ENCODE results near the gene SCRT2. TPM values are rescaled to one million over a fixed set of nuclear protein-coding genes. Genes with fewer than 3 reads are reported as not detected.
"Not testable (repeated sequence)": the region's sequence is repeated elsewhere in the genome, so short reads cannot be mapped to it uniquely, and the experiment has no call there.

The SCRT2 gene
- total and polyA plus RNA-seq, 2 of the 4 experiments (the other 2 are of a cell fraction), result not detected

DNA sequence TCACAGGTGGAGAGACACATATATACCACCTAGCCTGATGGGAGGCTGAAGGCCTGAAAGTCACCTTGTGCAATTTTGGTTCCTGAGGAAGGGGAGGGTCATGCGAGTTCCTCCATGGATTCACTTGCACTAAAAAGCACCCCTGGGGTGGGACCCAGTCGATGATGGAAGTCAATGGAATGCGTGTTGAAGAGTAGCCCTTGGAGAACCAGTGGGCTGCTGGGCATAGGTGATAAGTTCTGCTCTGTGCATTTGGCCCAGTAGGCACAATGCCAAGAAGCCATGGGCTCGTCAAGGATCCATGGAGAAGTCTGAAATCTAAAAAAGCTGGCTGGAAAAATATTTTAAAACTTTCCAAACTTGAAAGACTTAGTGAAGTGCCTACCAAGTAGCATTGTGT is 18.9 kb upstream of the SCRT2 start:
- no peak overlapping the region for H4K8ac ChIP-seq (ENCODE audit: low read depth in 2 of 2, low read length in 2 of 2)
- no peak overlapping the region for H3K4me2 ChIP-seq (ENCODE audit: low read depth, low read length)
- no peaks in the 10 kb centered on the region for H3K36me3 ChIP-seq (ENCODE audit: control insufficient read depth, insufficient read depth, low read length)
- H3K14ac ChIP-seq (replicated peaks; ENCODE audit: low read depth, low read length), result no peak overlapping the region
- no peak overlapping the region for H2AK5ac ChIP-seq (ENCODE audit: low read depth, low read length)
- H3K27me3 ChIP-seq (ENCODE audit: control insufficient read depth, insufficient read depth, low read length), result peaks cover 8% of the 10 kb centered on the region
- ChIA-PET POLR2A (ENCODE audit: unreplicated experiment) (no interaction called here), CTCF (no interaction called here)
- TF ChIP-seq RFX5 (IDR thresholded peaks at IDR 0.05; ENCODE audit: low read depth, low read length) (no peak), RAD21 (IDR thresholded peaks at IDR 0.05; ENCODE audit: low read length) (no peak), MAFK (IDR thresholded peaks at IDR 0.05; ENCODE audit: low read depth, low read length) (no peak), SMC3 (IDR thresholded peaks at IDR 0.05; ENCODE audit: low read depth, low read length) (no peak), MXI1 (IDR thresholded peaks at IDR 0.05; ENCODE audit: borderline replicate concordance, low read depth, low read length) (no peak), BHLHE40 (IDR thresholded peaks at IDR 0.05; ENCODE audit: low read depth, low read length) (no peak)
- TF ChIP-seq, protein P1, sequence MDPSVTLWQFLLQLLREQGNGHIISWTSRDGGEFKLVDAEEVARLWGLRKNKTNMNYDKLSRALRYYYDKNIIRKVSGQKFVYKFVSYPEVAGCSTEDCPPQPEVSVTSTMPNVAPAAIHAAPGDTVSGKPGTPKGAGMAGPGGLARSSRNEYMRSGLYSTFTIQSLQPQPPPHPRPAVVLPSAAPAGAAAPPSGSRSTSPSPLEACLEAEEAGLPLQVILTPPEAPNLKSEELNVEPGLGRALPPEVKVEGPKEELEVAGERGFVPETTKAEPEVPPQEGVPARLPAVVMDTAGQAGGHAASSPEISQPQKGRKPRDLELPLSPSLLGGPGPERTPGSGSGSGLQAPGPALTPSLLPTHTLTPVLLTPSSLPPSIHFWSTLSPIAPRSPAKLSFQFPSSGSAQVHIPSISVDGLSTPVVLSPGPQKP (IDR thresholded peaks at IDR 0.05; ENCODE audit: borderline replicate concordance, low read depth, low read length), result no peak
- TF ChIP-seq, protein P2, sequence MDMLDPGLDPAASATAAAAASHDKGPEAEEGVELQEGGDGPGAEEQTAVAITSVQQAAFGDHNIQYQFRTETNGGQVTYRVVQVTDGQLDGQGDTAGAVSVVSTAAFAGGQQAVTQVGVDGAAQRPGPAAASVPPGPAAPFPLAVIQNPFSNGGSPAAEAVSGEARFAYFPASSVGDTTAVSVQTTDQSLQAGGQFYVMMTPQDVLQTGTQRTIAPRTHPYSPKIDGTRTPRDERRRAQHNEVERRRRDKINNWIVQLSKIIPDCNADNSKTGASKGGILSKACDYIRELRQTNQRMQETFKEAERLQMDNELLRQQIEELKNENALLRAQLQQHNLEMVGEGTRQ (IDR thresholded peaks at IDR 0.05; ENCODE audit: low read depth, low read length), result no peak
- H2BK120ac ChIP-seq (ENCODE audit: low read depth, low read length), result no peak overlapping the region
- 25% methylated on average over 2 of the region's 4 CpGs; no CpG with 5 or more reads in 1 of the 2 experiments for WGBS, 2 experiments (ENCODE audit: extremely low coverage in 2 of 2, insufficient read length in 1 of 2)
- intact Hi-C loops (cut with micrococcal nuclease), result no loop called here
- H3K9me3 ChIP-seq (ENCODE audit: control insufficient read depth, insufficient read depth, low read length), result no peaks in the 10 kb centered on the region
- no peaks in the 10 kb centered on the region for H3K9me1 ChIP-seq (ENCODE audit: insufficient read depth, low read length)
- no peak overlapping the region for H4K5ac ChIP-seq (ENCODE audit: low read depth, low read length)
- H3K23ac ChIP-seq (ENCODE audit: low read depth, low read length), result no peak overlapping the region
- DNase-seq, result no peak
- H4K20me1 ChIP-seq (ENCODE audit: insufficient read depth, low read length), result no peaks in the 10 kb centered on the region
- no peak overlapping the region for H3K56ac ChIP-seq (ENCODE audit: extremely low read depth, insufficient read depth, low read length)
- H2BK15ac ChIP-seq (ENCODE audit: low read depth, low read length), result no peak overlapping the region
- H2BK5ac ChIP-seq (ENCODE audit: low read depth, low read length, poor library complexity, severe bottlenecking), result no peak overlapping the region
- no peaks in the 10 kb centered on the region for H3K79me1 ChIP-seq (ENCODE audit: low read depth in 1 of 2, low read length in 2 of 2)
- H3K18ac ChIP-seq (ENCODE audit: low read depth, low read length), result no peak overlapping the region
- H4K91ac ChIP-seq (ENCODE audit: insufficient read depth, low read depth, low read length), result no peak overlapping the region
- dilution Hi-C loops (cut with HindIII; ENCODE audit: low sequenced_read_pairs, unreplicated experiment), result no loop called here
- no peak overlapping the region for H3K27ac ChIP-seq (ENCODE audit: insufficient read depth, low read length)
- H3K4ac ChIP-seq (ENCODE audit: low read depth, low read length), result no peak overlapping the region
- in situ Hi-C loops (cut with MboI; ENCODE audit: low sequenced_read_pairs), result no loop called here
- no peak overlapping the region for H3K9ac ChIP-seq (ENCODE audit: low read depth, low read length)
- no TSS peak for BruUV-seq (replicated peaks)
- H3K4me3 ChIP-seq (ENCODE audit: insufficient read depth, low read depth, low read length), result no peak overlapping the region
- no peak overlapping the region for H2AK9ac ChIP-seq (replicated peaks; ENCODE audit: low read depth, low read length, poor library complexity)
- H3K4me1 ChIP-seq (ENCODE audit: control insufficient read depth, insufficient read depth, low read length), result no peaks in the 10 kb centered on the region
- H2AFZ ChIP-seq (replicated peaks; ENCODE audit: low read length, poor library complexity), result no peak overlapping the region
- no peak for ATAC-seq (ENCODE audit: low read depth)
- no peak overlapping the region for H2BK20ac ChIP-seq (ENCODE audit: low read depth, low read length)

DNA sequence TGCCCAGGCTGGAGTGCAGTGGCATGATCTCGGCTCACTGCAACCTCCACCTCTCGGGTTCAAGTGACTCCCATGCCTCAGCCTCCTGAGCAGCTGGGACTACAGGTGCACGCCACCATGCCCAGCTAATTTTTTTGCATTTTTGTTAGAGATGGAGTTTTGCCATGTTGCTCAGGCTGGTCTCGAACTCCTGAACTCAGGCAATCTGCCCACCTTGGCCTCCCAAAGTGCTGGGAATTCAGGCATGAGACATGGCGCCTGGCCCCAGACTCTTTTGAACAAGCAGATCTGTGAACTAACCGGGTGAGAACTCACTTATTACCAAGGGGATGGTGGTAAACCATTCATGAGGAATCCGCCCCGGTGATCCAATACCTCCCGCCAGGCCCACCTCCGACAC is 18.2 kb upstream of the SCRT2 start:
- H3K4me1 ChIP-seq (ENCODE audit: control insufficient read depth, insufficient read depth, low read length); CTCF ChIA-PET; H2BK5ac ChIP-seq (ENCODE audit: low read depth, low read length, poor library complexity, severe bottlenecking); H3K36me3 ChIP-seq (ENCODE audit: control insufficient read depth, insufficient read depth, low read length); H3K9ac ChIP-seq (ENCODE audit: low read depth, low read length); POLR2A ChIA-PET (ENCODE audit: unreplicated experiment); H2BK15ac ChIP-seq (ENCODE audit: low read depth, low read length); H3K27me3 ChIP-seq (ENCODE audit: control insufficient read depth, insufficient read depth, low read length); H3K9me3 ChIP-seq (ENCODE audit: control insufficient read depth, insufficient read depth, low read length); H3K56ac ChIP-seq (ENCODE audit: extremely low read depth, insufficient read depth, low read length); H3K4me3 ChIP-seq (ENCODE audit: insufficient read depth, low read depth, low read length); H4K91ac ChIP-seq (ENCODE audit: insufficient read depth, low read depth, low read length); H3K23ac ChIP-seq (ENCODE audit: low read depth, low read length); BruUV-seq (replicated peaks); H2AK9ac ChIP-seq (replicated peaks; ENCODE audit: low read depth, low read length, poor library complexity); intact Hi-C loops (cut with micrococcal nuclease); dilution Hi-C loops (cut with HindIII; ENCODE audit: low sequenced_read_pairs, unreplicated experiment); H4K20me1 ChIP-seq (ENCODE audit: insufficient read depth, low read length); DNase-seq; H4K8ac ChIP-seq (ENCODE audit: low read depth in 2 of 2, low read length in 2 of 2); H3K18ac ChIP-seq (ENCODE audit: low read depth, low read length); ATAC-seq (ENCODE audit: low read depth); H3K4me2 ChIP-seq (ENCODE audit: low read depth, low read length); H2AFZ ChIP-seq (replicated peaks; ENCODE audit: low read length, poor library complexity); H3K4ac ChIP-seq (ENCODE audit: low read depth, low read length); H3K79me1 ChIP-seq (ENCODE audit: low read depth in 1 of 2, low read length in 2 of 2); H3K14ac ChIP-seq (replicated peaks; ENCODE audit: low read depth, low read length); H3K27ac ChIP-seq (ENCODE audit: insufficient read depth, low read length); H3K9me1 ChIP-seq (ENCODE audit: insufficient read depth, low read length); in situ Hi-C loops (cut with MboI; ENCODE audit: low sequenced_read_pairs); H4K5ac ChIP-seq (ENCODE audit: low read depth, low read length); H2AK5ac ChIP-seq (ENCODE audit: low read depth, low read length); H2BK20ac ChIP-seq (ENCODE audit: low read depth, low read length); H2BK120ac ChIP-seq (ENCODE audit: low read depth, low read length): not testable (repeated sequence)
- 81% methylated on average over 6 of the region's 10 CpGs; no CpG with 5 or more reads in 1 of the 2 experiments for WGBS, 2 experiments (ENCODE audit: extremely low coverage in 2 of 2, insufficient read length in 1 of 2)
